GM23338 (cell line): Measurements from ENCODE around the gene GPR156. TPM values are rescaled to one million over a fixed set of nuclear protein-coding genes. Genes with fewer than 3 reads are reported as not detected.

Experiments
- ATAC-seq: fragments of 200-7000 bp; cut with Tn5 transposase; 3 replicates; pipeline ENCODE4 v1.9.1; 2020
- DNase-seq: peaks from one replicate; pipeline ENCODE4 v3.0.0-alpha.2; 2015; ENCODE audit warnings: low spot score
- H2AFZ ChIP-seq: fragments of 200-600 bp; sonication (generic); 2 replicates; pipeline ENCODE4 v1.8.0; 2016; ENCODE audit warnings: antibody characterized with exemption, mild to moderate bottlenecking, moderate library complexity
- H3F3A ChIP-seq: fragments of 200-600 bp; sonication (generic); replicated peaks from 2 replicates; pipeline ENCODE4 v1.8.0; 2017; ENCODE audit warnings: antibody characterized with exemption, mixed run types, low read depth
- H3K27ac ChIP-seq: fragments of 200-600 bp; sonication (generic); 2 replicates; pipeline ENCODE4 v1.6.1; 2016; ENCODE audit warnings: low read depth
- H3K27me3 ChIP-seq: fragments of 200-600 bp; sonication (generic); 2 replicates; pipeline ENCODE4 v1.8.0; 2016; ENCODE audit warnings: mild to moderate bottlenecking, mixed run types, moderate library complexity; ENCODE audit not compliant: insufficient read depth
- H3K36me3 ChIP-seq: fragments of 200-600 bp; sonication (generic); 2 replicates; pipeline ENCODE4 v1.8.0; 2016; ENCODE audit warnings: mild to moderate bottlenecking; ENCODE audit not compliant: insufficient read depth
- H3K4me1 ChIP-seq: fragments of 200-600 bp; sonication (generic); 2 replicates; pipeline ENCODE4 v1.8.0; 2016; ENCODE audit warnings: mild to moderate bottlenecking, moderate library complexity; ENCODE audit not compliant: insufficient read depth
- H3K4me2 ChIP-seq: fragments of 200-600 bp; sonication (generic); 2 replicates; pipeline ENCODE4 v1.7.1; 2017; ENCODE audit warnings: mixed run types
- H3K4me3 ChIP-seq: fragments of 200-600 bp; sonication (generic); 2 replicates; pipeline ENCODE4 v1.6.1; 2016; ENCODE audit warnings: mixed run types
- H3K79me2 ChIP-seq: fragments of 200-600 bp; sonication (generic); replicated peaks from 2 replicates; pipeline ENCODE4 v1.8.0; 2017; ENCODE audit warnings: mild to moderate bottlenecking; ENCODE audit not compliant: insufficient read depth
- H3K9me2 ChIP-seq: fragments of 200-600 bp; sonication (generic); 2 replicates; pipeline ENCODE4 v1.8.0; 2017; ENCODE audit not compliant: insufficient read depth
- H4K20me1 ChIP-seq: fragments of 200-600 bp; sonication (generic); replicated peaks from 2 replicates; pipeline ENCODE4 v1.8.0; 2017; ENCODE audit warnings: mild to moderate bottlenecking; ENCODE audit not compliant: insufficient read depth
- H3K27ac Mint-ChIP-seq: 2 replicates; pipeline ENCODE4 v1.8.0; 2020; ENCODE audit warnings: inconsistent platforms, mild to moderate bottlenecking, moderate library complexity, mixed read lengths
- H3K27me3 Mint-ChIP-seq: 3 replicates; pipeline ENCODE4 v1.8.0; 2022; ENCODE audit warnings: low read depth, mild to moderate bottlenecking, moderate library complexity, mixed read lengths, inconsistent platforms; ENCODE audit not compliant: insufficient read depth, poor library complexity
- H3K36me3 Mint-ChIP-seq: 3 replicates; pipeline ENCODE4 v1.8.0; 2021; ENCODE audit warnings: low read depth, mild to moderate bottlenecking, inconsistent platforms, moderate library complexity, mixed read lengths
- H3K4me1 Mint-ChIP-seq: 3 replicates; pipeline ENCODE4 v1.8.0; 2020; ENCODE audit warnings: mild to moderate bottlenecking, inconsistent platforms, mixed read lengths
- H3K4me3 Mint-ChIP-seq: 3 replicates; pipeline ENCODE4 v1.8.0; 2021; ENCODE audit warnings: moderate library complexity, mild to moderate bottlenecking, inconsistent platforms, mixed read lengths
- H3K9me3 Mint-ChIP-seq: 3 replicates; pipeline ENCODE4 v1.8.0; 2020; ENCODE audit warnings: moderate library complexity, mild to moderate bottlenecking, inconsistent platforms, mixed read lengths
- EZH2 ChIP-seq: fragments of 200-600 bp; sonication (generic); IDR thresholded peaks from one replicate; pipeline ENCODE4 v1.8.0; 2017; ENCODE audit warnings: antibody characterized with exemption, mild to moderate bottlenecking, low read depth; ENCODE audit not compliant: unreplicated experiment
- EZH2phosphoT487 ChIP-seq: fragments of 200-600 bp; sonication (generic); IDR thresholded peaks from one replicate; pipeline ENCODE4 v1.8.1; 2018; ENCODE audit warnings: antibody characterized with exemption; ENCODE audit not compliant: unreplicated experiment
- JUNB ChIP-seq: IDR thresholded peaks from one replicate; pipeline ENCODE4 v1.6.1; 2016; ENCODE audit warnings: antibody characterized with exemption; ENCODE audit not compliant: unreplicated experiment
- NANOG ChIP-seq: IDR thresholded peaks from 2 replicates; pipeline ENCODE4 v1.6.1; 2016; ENCODE audit warnings: antibody characterized with exemption, borderline replicate concordance
- POLR2AphosphoS5 ChIP-seq: IDR thresholded peaks from 2 replicates; pipeline ENCODE4 v1.6.1; 2016; ENCODE audit warnings: antibody characterized with exemption, low read depth
- STAT1 ChIP-seq: IDR thresholded peaks from one replicate; pipeline ENCODE4 v1.6.1; 2016; ENCODE audit warnings: antibody characterized with exemption; ENCODE audit not compliant: unreplicated experiment
- ZNF114 ChIP-seq: fragments of 250-450 bp; sonication (Bioruptor Pico); IDR thresholded peaks from 2 replicates; pipeline ENCODE4 v1.5.0; 2020; ENCODE audit warnings: mild to moderate bottlenecking, moderate library complexity
- ZNF331 ChIP-seq: fragments of 250-450 bp; sonication (Bioruptor Pico); IDR thresholded peaks from 2 replicates; pipeline ENCODE4 v1.5.0; 2020; ENCODE audit warnings: low read depth, mild to moderate bottlenecking, moderate library complexity
- polyA plus RNA-seq: library from polyadenylated mRNA; unstranded; fragments of >200 nt; fragmentation: Nextera tagmentation; extraction: Ambion mirVana; gene quantifications from 2 replicates; pipeline ENCODE4 v1.2.1, GENCODE V29; 2016
- total RNA-seq: library from RNA; depleted of rRNA; stranded (reverse); fragments of >200 nt; shearing (Covaris generic); gene quantifications from 2 replicates; pipeline ENCODE4 v1.2.3, GENCODE V29; 2014
- TF ChIP-seq, protein P1 (sequence below): IDR thresholded peaks from one replicate; pipeline ENCODE4 v1.6.1; 2018; ENCODE audit warnings: antibody characterized with exemption; ENCODE audit not compliant: unreplicated experiment
- TF ChIP-seq, protein P2 (sequence below): IDR thresholded peaks from 2 replicates; pipeline ENCODE4 v1.6.1; 2016; ENCODE audit warnings: antibody characterized with exemption
- TF ChIP-seq, protein P3 (sequence below), 2 experiments: fragments of 200-600 bp in 1 of 2; sonication (generic) in 1 of 2; conservative IDR thresholded peaks; 2 replicates each; pipeline versions ENCODE4 v1.5.1 to v1.6.1; 2016 to 2017; ENCODE audit warnings: antibody characterized with exemption in 2 of 2, low read depth in 2 of 2, mild to moderate bottlenecking in 2 of 2, moderate library complexity in 1 of 2

Gene GPR156
- total and polyA plus RNA-seq, 2 experiments from 2014 or later: 0.50 to 2.5 TPM

DNA sequence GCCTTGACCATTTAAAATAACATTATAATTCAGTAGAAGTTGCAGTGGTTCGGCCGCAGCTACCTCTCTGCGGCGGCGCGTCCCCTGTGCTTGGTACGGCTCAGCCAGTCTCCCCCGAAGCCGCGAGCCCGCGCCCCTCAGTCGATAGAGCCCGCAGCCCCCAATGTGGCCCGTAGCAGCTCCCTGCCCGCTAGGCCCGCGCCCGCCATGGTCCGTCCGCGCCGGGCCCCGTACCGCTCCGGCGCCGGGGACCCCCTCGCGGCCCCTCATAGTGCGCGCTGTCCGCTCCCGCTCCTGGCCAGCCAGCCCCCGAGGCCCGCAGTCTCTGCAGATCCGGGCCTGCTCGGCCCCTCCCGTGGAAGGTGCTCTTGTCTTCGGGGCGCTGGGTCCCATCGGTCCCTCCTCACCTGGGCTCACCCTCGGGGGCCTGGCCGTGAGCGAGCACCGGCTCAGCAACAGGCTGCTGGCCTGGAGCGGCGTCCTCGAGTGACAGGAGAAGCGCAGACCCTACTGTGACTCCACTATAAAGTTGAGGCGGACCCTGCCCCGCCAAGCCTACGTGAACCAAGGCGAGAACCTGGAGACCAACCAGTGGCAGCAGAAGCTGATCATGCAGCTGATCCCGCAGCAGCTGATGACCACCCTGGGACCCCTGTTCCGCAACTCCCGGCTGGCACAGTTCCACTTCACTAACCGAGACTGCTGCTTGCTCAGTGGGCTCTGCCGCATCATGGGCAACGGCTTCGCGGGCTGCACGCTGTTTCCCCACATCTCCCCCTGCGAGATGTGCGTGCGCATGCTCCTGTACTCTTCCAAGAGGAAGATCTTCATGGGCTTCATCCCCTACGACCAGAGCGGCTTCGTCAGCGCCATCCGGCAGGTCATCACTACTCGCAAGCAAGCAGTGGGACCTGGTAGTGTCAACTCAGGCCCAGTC, 21.8 kb upstream of the GPR156 start:
- Histone ChIP-seq H2AFZ (peak overlapping the region; percentile 63; the same call in 1 of the 2 replicates), H3K27ac (no peak overlapping the region), H3K4me2 (no peak overlapping the region), H3K4me1 (no peaks in the 10 kb centered on the region), H3K36me3 (no peaks in the 10 kb centered on the region), H4K20me1 (no peaks in the 10 kb centered on the region), H3F3A (no peaks in the 10 kb centered on the region), H3K27me3 (no peaks in the 10 kb centered on the region), H3K4me3 (no peak overlapping the region), H3K9me2 (0 out of 2 replicates have a peak, but pooled peaks cover 3% of the 10 kb centered on the region), H3K79me2 (no peaks in the 10 kb centered on the region)
- TF ChIP-seq EZH2: no peak
- no peak for TF ChIP-seq NANOG
- TF ChIP-seq, protein P1, sequence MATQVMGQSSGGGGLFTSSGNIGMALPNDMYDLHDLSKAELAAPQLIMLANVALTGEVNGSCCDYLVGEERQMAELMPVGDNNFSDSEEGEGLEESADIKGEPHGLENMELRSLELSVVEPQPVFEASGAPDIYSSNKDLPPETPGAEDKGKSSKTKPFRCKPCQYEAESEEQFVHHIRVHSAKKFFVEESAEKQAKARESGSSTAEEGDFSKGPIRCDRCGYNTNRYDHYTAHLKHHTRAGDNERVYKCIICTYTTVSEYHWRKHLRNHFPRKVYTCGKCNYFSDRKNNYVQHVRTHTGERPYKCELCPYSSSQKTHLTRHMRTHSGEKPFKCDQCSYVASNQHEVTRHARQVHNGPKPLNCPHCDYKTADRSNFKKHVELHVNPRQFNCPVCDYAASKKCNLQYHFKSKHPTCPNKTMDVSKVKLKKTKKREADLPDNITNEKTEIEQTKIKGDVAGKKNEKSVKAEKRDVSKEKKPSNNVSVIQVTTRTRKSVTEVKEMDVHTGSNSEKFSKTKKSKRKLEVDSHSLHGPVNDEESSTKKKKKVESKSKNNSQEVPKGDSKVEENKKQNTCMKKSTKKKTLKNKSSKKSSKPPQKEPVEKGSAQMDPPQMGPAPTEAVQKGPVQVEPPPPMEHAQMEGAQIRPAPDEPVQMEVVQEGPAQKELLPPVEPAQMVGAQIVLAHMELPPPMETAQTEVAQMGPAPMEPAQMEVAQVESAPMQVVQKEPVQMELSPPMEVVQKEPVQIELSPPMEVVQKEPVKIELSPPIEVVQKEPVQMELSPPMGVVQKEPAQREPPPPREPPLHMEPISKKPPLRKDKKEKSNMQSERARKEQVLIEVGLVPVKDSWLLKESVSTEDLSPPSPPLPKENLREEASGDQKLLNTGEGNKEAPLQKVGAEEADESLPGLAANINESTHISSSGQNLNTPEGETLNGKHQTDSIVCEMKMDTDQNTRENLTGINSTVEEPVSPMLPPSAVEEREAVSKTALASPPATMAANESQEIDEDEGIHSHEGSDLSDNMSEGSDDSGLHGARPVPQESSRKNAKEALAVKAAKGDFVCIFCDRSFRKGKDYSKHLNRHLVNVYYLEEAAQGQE: no peak
- no peak for TF ChIP-seq ZNF331 (CRISPR knock-in tag)
- no peak for TF ChIP-seq STAT1
- TF ChIP-seq POLR2AphosphoS5: no peak
- no peak for TF ChIP-seq EZH2phosphoT487
- TF ChIP-seq, protein P2, sequence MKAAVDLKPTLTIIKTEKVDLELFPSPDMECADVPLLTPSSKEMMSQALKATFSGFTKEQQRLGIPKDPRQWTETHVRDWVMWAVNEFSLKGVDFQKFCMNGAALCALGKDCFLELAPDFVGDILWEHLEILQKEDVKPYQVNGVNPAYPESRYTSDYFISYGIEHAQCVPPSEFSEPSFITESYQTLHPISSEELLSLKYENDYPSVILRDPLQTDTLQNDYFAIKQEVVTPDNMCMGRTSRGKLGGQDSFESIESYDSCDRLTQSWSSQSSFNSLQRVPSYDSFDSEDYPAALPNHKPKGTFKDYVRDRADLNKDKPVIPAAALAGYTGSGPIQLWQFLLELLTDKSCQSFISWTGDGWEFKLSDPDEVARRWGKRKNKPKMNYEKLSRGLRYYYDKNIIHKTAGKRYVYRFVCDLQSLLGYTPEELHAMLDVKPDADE: no peak
- no peak for TF ChIP-seq ZNF114 (CRISPR knock-in tag)
- TF ChIP-seq JUNB: no peak
- TF ChIP-seq, protein P3, sequence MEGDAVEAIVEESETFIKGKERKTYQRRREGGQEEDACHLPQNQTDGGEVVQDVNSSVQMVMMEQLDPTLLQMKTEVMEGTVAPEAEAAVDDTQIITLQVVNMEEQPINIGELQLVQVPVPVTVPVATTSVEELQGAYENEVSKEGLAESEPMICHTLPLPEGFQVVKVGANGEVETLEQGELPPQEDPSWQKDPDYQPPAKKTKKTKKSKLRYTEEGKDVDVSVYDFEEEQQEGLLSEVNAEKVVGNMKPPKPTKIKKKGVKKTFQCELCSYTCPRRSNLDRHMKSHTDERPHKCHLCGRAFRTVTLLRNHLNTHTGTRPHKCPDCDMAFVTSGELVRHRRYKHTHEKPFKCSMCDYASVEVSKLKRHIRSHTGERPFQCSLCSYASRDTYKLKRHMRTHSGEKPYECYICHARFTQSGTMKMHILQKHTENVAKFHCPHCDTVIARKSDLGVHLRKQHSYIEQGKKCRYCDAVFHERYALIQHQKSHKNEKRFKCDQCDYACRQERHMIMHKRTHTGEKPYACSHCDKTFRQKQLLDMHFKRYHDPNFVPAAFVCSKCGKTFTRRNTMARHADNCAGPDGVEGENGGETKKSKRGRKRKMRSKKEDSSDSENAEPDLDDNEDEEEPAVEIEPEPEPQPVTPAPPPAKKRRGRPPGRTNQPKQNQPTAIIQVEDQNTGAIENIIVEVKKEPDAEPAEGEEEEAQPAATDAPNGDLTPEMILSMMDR (conservative IDR thresholded peaks at IDR 0.05; ENCODE audit: low read depth in 2 of 2): no peak
- Mint-ChIP-seq H3K27me3 (peaks cover 5% of the 10 kb centered on the region), H3K9me3 (peaks cover 7% of the 10 kb centered on the region; the same call in 2 of the 3 replicates), H3K4me1 (peaks cover 5% of the 10 kb centered on the region; the same call in 2 of the 3 replicates), H3K27ac (no peak overlapping the region), H3K4me3 (no peak overlapping the region), H3K36me3 (no peaks in the 10 kb centered on the region)
- peak; percentile 64 for ATAC-seq
- no peak for DNase-seq
